Measurements from ENCODE around the gene TCF4.

- TF ChIP-seq CTCF (conservative IDR thresholded peaks at IDR 0.05; ENCODE audit: low read depth in 2 of 2) (no peak), POLR2AphosphoS5 (IDR thresholded peaks at IDR 0.05; ENCODE audit: low read depth) (no peak), JUNB (IDR thresholded peaks at IDR 0.05; ENCODE audit: unreplicated experiment) (no peak)
Observed at GRCh38 chr18:55307505-55307904, 280.5 kb downstream of the TCF4 start.

Measured in GM23338 (cell line).